CD4-positive, alpha-beta T cell treated with Interferon alpha-2 for 1 hour (primary cell): ENCODE data around the gene RABGAP1.
"Not testable (repeated sequence)": the region's sequence is repeated elsewhere in the genome, so short reads cannot be mapped to it uniquely, and the experiment has no call there.

Experiments used
- DNase-seq, 2 donors: peaks; one replicate each; pipeline ENCODE4 v3.0.0-alpha.2; 2020 to 2022

RABGAP1 gene

GRCh38 chr9:122940749-122941581 is at the start of gene RABGAP1:
Gene RABGAP1 (plus strand): TSS chr9:122941020. CDS start chr9:122957060, 16,040 bp downstream.
- peak; percentile 99 for DNase-seq

DNA sequence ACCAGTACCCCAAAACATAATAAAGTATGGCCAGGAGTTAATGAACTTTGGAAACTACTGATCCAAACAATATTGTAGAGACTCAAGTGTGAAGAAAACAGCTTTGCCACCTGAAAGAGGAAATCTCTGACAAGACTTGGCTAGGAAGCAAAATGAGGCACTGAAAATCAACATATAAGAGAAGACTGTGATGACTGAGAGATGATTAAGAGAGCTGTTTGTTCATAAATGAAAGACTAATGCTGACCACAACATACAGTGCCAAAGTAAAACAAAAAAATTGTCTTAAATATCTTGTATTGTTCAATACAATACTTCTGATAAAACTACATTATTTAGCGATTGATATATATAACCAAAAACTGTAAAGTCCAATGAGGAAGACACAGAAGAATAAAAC is 42.9 kb upstream of the RABGAP1 start:
- no peak for DNase-seq

GRCh38 chr9:122900791-122901190 is 40.0 kb upstream of the RABGAP1 start:
- DNase-seq = peak in 1 of 2 donors; percentile 48

GRCh38 chr9:122904466-122904822 is 36.4 kb upstream of the RABGAP1 start:
- peak in 1 of 2 donors; percentile 37 for DNase-seq

GRCh38 chr9:122904823-122905710 is 35.8 kb upstream of the RABGAP1 start, which contains the start of gene RC3H2:
Gene RC3H2 (minus strand): TSS chr9:122905359. CDS start chr9:122897509, 7,850 bp downstream.
- peak; percentile 99 for DNase-seq

DNA sequence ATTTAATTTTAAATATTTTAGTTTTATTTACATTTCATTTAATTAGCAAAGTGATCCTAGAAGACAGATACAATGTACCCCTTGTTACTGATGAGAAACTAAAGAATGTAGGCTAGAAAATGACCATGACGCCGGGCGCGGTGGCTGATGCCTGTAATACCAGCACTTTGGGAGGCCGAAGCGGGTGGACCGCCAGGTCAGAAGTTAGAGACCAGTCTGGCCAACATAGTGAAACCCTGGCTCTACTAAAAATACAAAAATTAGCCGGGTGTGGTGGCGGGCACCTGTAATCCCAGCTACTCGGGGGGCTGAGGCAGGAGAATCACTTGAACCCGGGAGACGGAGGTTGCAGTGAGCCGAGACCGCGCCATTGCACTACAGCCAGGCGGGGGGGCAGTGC is 34.7 kb upstream of the RABGAP1 start:
- not testable (repeated sequence) for DNase-seq

DNA sequence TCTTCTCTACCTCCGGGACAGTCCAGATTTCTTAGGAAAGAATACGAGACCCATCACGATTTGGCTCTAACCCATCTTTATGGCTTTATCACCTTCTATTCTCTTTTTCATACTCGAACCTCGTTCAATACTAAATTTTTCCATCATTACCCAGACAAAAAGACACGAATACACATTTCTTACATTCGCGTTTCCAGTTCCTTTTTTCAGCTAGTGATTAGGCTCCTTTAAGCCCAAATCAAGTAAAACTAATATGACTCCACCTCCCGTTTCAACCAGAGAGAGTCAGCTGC is 28.2 kb upstream of the RABGAP1 start:
- DNase-seq = no peak

- peak; percentile 68 to 77 for DNase-seq
Measured at GRCh38 chr9:122912964-122913673, 27.7 kb upstream of the RABGAP1 start, which contains the start of gene ZBTB6. Gene ZBTB6 (minus strand): TSS chr9:122913323. CDS start chr9:122912072, 1,251 bp downstream.

GRCh38 chr9:122918310-122918709 is 22.5 kb upstream of the RABGAP1 start:
- DNase-seq = no peak

DNA sequence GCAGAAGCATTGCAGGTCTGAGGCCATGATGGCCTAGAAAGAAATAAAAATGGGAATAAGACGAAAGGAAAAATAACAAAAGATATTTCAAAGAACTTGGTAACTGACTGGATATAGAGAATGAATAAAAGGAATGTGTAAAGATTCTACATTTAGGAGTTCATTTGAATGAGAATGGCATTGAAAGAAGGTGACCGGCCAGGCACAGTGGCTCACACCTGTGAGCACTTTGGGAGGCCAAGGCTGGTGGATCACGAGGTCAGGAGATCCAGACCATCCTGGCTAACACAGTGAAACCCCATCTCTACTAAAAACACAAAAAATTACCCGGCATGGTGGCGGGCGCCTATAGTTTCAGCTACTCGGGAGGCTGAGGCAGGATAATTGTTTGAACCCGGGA is 18.1 kb upstream of the RABGAP1 start:
- no peak for DNase-seq

DNA sequence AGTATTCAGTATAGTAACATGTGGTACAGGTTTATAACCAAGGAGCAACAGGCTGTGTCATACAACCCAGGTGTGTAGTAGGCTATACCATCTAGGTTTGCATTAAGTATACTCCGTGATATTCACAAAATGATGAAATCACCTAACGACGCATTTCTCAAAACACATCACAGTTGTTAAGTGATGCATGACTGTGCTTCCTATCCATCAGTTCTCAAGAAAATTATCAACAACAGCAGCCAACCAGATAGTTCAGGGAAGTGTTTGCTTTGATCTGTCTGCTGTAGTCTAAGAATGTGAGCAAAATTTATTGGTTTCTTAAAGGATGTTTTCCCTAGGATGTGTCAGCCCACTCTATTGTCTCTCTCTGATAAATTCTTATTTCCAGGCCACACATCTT is 16.9 kb upstream of the RABGAP1 start:
- DNase-seq = no peak

- DNase-seq = no peak
Measured at GRCh38 chr9:122929796-122930354, 10.9 kb upstream of the RABGAP1 start.

DNA sequence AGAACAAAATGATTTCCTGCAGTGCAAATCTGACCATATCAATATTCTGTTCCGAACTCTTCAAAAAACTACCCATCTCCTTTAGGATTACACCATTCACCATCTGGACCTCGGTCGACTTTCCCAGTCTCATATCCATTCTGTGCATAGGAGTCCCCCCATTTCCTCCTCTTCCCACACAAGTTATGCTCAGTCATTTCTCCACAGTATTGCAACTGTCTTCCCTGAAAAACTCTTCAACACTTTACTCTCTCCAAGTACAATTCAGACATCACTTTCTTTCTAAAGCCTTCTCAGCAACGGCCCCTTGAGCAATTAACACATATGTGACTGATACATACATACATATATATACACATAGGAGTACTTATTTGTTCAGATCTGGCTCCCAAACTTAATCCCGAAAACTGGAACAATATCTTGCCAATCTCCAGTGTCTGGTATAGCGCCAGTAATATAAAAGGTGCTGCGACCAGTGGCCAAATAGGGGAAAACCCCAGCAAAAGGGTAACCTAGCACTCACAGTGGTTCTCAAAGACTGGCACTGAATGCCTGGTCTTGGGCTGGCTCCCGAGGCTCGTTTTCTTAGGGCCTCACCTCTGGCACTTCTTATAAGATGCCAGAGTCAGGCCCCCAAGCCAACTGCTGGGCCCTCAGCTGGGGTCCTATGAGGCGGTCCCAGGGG is 10.1 kb upstream of the RABGAP1 start:
- no peak for DNase-seq

DNA sequence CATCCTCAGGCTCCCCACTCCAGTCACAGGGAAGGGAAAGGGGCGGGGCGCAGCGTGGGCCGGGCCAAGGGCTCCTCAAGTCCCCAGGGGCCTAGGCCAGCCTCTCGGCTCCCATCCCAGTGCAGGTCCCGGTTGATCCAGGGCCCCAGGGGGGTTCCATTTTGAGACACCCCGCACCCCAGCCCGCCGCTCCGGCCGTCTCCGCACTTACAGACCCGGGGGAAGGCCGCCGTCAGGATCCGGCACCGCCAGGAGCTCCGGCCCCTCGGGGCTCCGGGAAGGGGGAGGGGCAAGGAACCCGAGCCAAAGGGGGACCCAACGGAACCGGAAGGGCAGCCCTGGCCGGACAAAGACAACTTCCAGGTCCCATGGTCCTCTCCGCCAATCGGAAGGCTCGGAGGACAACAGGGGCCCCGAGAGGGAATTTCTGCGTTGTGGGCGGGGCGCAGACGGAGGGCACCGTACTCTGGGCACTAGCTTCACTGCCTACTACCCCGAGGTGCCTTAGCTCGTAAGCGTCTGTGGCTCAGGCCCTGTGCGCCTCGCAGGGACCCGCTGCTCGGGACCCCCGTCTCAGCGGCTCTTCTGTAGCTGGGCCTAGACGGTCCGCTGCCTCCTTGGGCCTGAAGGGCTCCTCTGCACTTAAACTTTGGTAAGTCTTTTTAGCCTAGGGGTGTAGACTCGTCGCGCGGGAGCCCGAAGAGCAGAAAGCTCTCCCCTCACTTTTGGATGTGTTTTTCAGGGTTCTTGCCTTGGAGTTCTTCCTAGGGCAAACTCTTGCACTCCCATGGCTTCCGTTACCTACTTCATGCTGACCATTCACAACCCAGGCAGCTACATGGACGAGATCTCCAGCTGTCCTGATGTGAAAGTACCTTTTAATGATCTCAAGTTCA is 9.3 kb upstream of the RABGAP1 start, which contains the start of gene ZBTB26:
Gene ZBTB26 (minus strand): TSS at position 287 of the 896 bp plus-strand sequence. CDS start 11,578 bp downstream, outside the sequence.
- peak; percentile 91 to 93 for DNase-seq

GRCh38 chr9:122936464-122936863 is 4.4 kb upstream of the RABGAP1 start:
- DNase-seq = no peak

DNA sequence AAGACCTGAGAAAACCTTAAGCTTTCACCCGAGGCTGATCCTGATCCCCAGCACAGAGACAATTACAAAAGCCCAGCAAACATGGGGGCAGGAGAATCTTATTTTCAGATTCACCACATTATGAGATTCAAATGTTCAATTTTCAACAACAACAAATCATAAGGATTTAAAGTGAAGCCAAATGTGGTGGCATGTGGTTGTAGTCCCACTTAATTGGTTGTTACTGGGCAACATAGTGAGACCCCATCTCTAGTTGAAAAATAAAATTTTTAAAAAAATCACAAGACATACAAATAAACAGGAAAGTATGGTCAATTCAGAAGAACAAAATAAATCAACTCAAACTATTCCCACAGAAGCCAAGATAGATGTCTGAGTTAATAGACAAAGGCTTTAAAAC is 3.9 kb upstream of the RABGAP1 start:
- no peak for DNase-seq

- DNase-seq = no peak
Measured at GRCh38 chr9:122939601-122940000, 1.2 kb upstream of the RABGAP1 start.

GRCh38 chr9:122940454-122940748 is 419 bp upstream of the RABGAP1 start:
- no peak for DNase-seq

- DNase-seq = peak in 1 of 2 donors; percentile 13
Measured at GRCh38 chr9:122941582-122942234, 888 bp downstream of the RABGAP1 start.
